HepG2 (cell line): ENCODE data around the gene THSD8. TPM values are rescaled to one million over a fixed set of nuclear protein-coding genes. Genes with fewer than 3 reads are reported as not detected.

Experiments
- ARNTL ChIP-seq: sonication (generic); formaldehyde crosslinking; IDR thresholded peaks from 2 replicates; pipeline ENCODE4 v1.4.0; 2020; ENCODE audit warnings: mild to moderate bottlenecking, missing genetic modification reagents
- CHD2 ChIP-seq: IDR thresholded peaks from 2 replicates; pipeline ENCODE4 v1.6.1; 2011; ENCODE audit warnings: low read depth, low read length, improper control_type of control experiment
- HMG20B ChIP-seq: conservative IDR thresholded peaks from 2 replicates; pipeline ENCODE4 v1.6.1; 2016; ENCODE audit warnings: missing genetic modification reagents, missing compliant biosample characterization
- NR2C2 ChIP-seq: sonication (generic); formaldehyde crosslinking; IDR thresholded peaks from 2 replicates; pipeline ENCODE4 v1.4.0; 2020; ENCODE audit warnings: missing genetic modification reagents, mild to moderate bottlenecking, moderate library complexity, borderline replicate concordance
- RBFOX2 ChIP-seq: fragments of 200-400 bp; formaldehyde crosslinking; IDR thresholded peaks from 2 replicates; pipeline ENCODE4 v1.6.1; 2017; ENCODE audit warnings: low read depth, mild to moderate bottlenecking, low read length
- ZFAT ChIP-seq: sonication (generic); formaldehyde crosslinking; conservative IDR thresholded peaks from 2 replicates; pipeline ENCODE4 v1.8.1; 2023; ENCODE audit warnings: missing genetic modification reagents, inconsistent platforms
- ZNF12 ChIP-seq: sonication (generic); formaldehyde crosslinking; IDR thresholded peaks from 2 replicates; pipeline ENCODE4 v1.5.0; 2020; ENCODE audit warnings: missing genetic modification reagents
- ZNF230 ChIP-seq: sonication (generic); formaldehyde crosslinking; IDR thresholded peaks from 2 replicates; pipeline ENCODE4 v1.4.0; 2020; ENCODE audit warnings: mild to moderate bottlenecking, missing genetic modification reagents
- ZNF235 ChIP-seq: sonication (generic); formaldehyde crosslinking; IDR thresholded peaks from 2 replicates; pipeline ENCODE4 v1.8.1; 2023; ENCODE audit warnings: mild to moderate bottlenecking, missing genetic modification reagents, borderline replicate concordance
- ZNF337 ChIP-seq: sonication (generic); formaldehyde crosslinking; IDR thresholded peaks from 2 replicates; pipeline ENCODE4 v1.5.1; 2020; ENCODE audit warnings: missing genetic modification reagents, low read depth, mild to moderate bottlenecking, borderline replicate concordance
- ZNF430 ChIP-seq: sonication (generic); formaldehyde crosslinking; IDR thresholded peaks from 2 replicates; pipeline ENCODE4 v1.9.0; 2021; ENCODE audit warnings: mild to moderate bottlenecking, missing genetic modification reagents
- ZNF598 ChIP-seq: sonication (generic); formaldehyde crosslinking; IDR thresholded peaks from 2 replicates; pipeline ENCODE4 v1.5.1; 2020; ENCODE audit warnings: mild to moderate bottlenecking, missing genetic modification reagents, borderline replicate concordance
- ZNF737 ChIP-seq: sonication (generic); formaldehyde crosslinking; IDR thresholded peaks from 2 replicates; pipeline ENCODE4 v1.5.0; 2020; ENCODE audit warnings: missing genetic modification reagents, mild to moderate bottlenecking, borderline replicate concordance
- ZNF879 ChIP-seq: sonication (generic); formaldehyde crosslinking; IDR thresholded peaks from 2 replicates; pipeline ENCODE4 v1.8.1; 2023; ENCODE audit warnings: missing genetic modification reagents
- polyA plus RNA-seq, 8 experiments: library from polyadenylated mRNA; depleted of rRNA in 3 of 8; stranded (reverse) in 7 of 8; unstranded in 1 of 8; fragments of >200 nt; fragmentation: Illumina TruSeq in 4 of 8; extraction: Trizol in 4 of 8; gene quantifications; 2 replicates each; pipeline versions ENCODE4 v1.2.1 to v1.2.3, GENCODE V29; 2011 to 2016; ENCODE audit warnings: low read depth in 4 of 8, missing spikeins in 1 of 8, mixed read lengths in 1 of 8; ENCODE audit not compliant: insufficient read depth in 1 of 8
- total RNA-seq, 5 experiments: library from RNA; depleted of rRNA; stranded (reverse); fragments of >200 nt; fragmentation: Illumina TruSeq; extraction: Trizol; gene quantifications; 2 replicates each; pipeline ENCODE4 v1.2.3, GENCODE V29; 2016; ENCODE audit warnings: low read depth in 1 of 5
- TF ChIP-seq, protein P1 (sequence below): sonication (generic); formaldehyde crosslinking; IDR thresholded peaks from 2 replicates; pipeline ENCODE4 v1.4.0; 2020; ENCODE audit warnings: mild to moderate bottlenecking, missing genetic modification reagents
- TF ChIP-seq, protein P2 (sequence below): sonication (generic); formaldehyde crosslinking; IDR thresholded peaks from 2 replicates; pipeline ENCODE4 v1.5.0; 2020; ENCODE audit warnings: mild to moderate bottlenecking, missing genetic modification reagents
- TF ChIP-seq, protein P3 (sequence below): IDR thresholded peaks from 2 replicates; pipeline ENCODE4 v1.6.1; 2012; ENCODE audit warnings: low read length, improper control_type of control experiment
- TF ChIP-seq, protein P4 (sequence below), 2 experiments: sonication (generic) in 1 of 2; formaldehyde crosslinking in 1 of 2; IDR thresholded peaks; 2 replicates each; pipeline versions ENCODE4 v1.4.0 to v1.6.1; 2018 to 2020; ENCODE audit warnings: missing genetic modification reagents in 2 of 2, borderline replicate concordance in 1 of 2, low read depth in 1 of 2, mild to moderate bottlenecking in 1 of 2, missing biosample characterization in 1 of 2

Gene THSD8
- total and polyA plus RNA-seq, 2 of the 13 experiments (the other 11 are each of a cell fraction or from before 2014, with no cell fraction given) = 4.8 to 14.9 TPM

DNA sequence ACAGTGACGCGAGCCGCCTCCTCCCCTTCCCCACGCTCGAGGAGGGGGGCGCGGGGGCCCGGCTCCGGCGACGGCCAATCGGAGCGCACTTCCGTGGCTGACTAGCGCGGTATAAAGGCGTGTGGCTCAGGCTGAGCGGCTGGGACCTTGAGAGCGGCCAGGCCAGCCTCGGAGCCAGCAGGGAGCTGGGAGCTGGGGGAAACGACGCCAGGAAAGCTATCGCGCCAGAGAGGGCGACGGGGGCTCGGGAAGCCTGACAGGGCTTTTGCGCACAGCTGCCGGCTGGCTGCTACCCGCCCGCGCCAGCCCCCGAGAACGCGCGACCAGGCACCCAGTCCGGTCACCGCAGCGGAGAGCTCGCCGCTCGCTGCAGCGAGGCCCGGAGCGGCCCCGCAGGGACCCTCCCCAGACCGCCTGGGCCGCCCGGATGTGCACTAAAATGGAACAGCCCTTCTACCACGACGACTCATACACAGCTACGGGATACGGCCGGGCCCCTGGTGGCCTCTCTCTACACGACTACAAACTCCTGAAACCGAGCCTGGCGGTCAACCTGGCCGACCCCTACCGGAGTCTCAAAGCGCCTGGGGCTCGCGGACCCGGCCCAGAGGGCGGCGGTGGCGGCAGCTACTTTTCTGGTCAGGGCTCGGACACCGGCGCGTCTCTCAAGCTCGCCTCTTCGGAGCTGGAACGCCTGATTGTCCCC lies 10.4 kb upstream of the THSD8 start, which contains the start of gene JUNB (continued):
- 0 out of 2 replicates have a peak, but pooled peaks have one; percentile 63 for TF ChIP-seq ZNF879 (CRISPR knock-in tag)
- peak; percentile 100 for TF ChIP-seq RBFOX2
- TF ChIP-seq ARNTL (CRISPR knock-in tag) = peak; percentile 98
- peak; percentile 61; the same call in 1 of the 2 replicates for TF ChIP-seq ZNF12 (CRISPR knock-in tag)
- peak; percentile 36; the same call in 1 of the 2 replicates for TF ChIP-seq NR2C2 (CRISPR knock-in tag)
- TF ChIP-seq ZNF430 = peak; percentile 65; the same call in 1 of the 2 replicates
- peak; percentile 44; the same call in 1 of the 2 replicates for TF ChIP-seq HMG20B (CRISPR knock-in tag)
- TF ChIP-seq, protein P1, sequence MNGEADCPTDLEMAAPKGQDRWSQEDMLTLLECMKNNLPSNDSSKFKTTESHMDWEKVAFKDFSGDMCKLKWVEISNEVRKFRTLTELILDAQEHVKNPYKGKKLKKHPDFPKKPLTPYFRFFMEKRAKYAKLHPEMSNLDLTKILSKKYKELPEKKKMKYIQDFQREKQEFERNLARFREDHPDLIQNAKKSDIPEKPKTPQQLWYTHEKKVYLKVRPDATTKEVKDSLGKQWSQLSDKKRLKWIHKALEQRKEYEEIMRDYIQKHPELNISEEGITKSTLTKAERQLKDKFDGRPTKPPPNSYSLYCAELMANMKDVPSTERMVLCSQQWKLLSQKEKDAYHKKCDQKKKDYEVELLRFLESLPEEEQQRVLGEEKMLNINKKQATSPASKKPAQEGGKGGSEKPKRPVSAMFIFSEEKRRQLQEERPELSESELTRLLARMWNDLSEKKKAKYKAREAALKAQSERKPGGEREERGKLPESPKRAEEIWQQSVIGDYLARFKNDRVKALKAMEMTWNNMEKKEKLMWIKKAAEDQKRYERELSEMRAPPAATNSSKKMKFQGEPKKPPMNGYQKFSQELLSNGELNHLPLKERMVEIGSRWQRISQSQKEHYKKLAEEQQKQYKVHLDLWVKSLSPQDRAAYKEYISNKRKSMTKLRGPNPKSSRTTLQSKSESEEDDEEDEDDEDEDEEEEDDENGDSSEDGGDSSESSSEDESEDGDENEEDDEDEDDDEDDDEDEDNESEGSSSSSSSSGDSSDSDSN (CRISPR knock-in tag) = peak; percentile 96
- TF ChIP-seq, protein P2, sequence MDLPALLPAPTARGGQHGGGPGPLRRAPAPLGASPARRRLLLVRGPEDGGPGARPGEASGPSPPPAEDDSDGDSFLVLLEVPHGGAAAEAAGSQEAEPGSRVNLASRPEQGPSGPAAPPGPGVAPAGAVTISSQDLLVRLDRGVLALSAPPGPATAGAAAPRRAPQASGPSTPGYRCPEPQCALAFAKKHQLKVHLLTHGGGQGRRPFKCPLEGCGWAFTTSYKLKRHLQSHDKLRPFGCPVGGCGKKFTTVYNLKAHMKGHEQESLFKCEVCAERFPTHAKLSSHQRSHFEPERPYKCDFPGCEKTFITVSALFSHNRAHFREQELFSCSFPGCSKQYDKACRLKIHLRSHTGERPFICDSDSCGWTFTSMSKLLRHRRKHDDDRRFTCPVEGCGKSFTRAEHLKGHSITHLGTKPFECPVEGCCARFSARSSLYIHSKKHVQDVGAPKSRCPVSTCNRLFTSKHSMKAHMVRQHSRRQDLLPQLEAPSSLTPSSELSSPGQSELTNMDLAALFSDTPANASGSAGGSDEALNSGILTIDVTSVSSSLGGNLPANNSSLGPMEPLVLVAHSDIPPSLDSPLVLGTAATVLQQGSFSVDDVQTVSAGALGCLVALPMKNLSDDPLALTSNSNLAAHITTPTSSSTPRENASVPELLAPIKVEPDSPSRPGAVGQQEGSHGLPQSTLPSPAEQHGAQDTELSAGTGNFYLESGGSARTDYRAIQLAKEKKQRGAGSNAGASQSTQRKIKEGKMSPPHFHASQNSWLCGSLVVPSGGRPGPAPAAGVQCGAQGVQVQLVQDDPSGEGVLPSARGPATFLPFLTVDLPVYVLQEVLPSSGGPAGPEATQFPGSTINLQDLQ = no peak
- TF ChIP-seq, protein P3, sequence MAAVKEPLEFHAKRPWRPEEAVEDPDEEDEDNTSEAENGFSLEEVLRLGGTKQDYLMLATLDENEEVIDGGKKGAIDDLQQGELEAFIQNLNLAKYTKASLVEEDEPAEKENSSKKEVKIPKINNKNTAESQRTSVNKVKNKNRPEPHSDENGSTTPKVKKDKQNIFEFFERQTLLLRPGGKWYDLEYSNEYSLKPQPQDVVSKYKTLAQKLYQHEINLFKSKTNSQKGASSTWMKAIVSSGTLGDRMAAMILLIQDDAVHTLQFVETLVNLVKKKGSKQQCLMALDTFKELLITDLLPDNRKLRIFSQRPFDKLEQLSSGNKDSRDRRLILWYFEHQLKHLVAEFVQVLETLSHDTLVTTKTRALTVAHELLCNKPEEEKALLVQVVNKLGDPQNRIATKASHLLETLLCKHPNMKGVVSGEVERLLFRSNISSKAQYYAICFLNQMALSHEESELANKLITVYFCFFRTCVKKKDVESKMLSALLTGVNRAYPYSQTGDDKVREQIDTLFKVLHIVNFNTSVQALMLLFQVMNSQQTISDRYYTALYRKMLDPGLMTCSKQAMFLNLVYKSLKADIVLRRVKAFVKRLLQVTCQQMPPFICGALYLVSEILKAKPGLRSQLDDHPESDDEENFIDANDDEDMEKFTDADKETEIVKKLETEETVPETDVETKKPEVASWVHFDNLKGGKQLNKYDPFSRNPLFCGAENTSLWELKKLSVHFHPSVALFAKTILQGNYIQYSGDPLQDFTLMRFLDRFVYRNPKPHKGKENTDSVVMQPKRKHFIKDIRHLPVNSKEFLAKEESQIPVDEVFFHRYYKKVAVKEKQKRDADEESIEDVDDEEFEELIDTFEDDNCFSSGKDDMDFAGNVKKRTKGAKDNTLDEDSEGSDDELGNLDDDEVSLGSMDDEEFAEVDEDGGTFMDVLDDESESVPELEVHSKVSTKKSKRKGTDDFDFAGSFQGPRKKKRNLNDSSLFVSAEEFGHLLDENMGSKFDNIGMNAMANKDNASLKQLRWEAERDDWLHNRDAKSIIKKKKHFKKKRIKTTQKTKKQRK = no peak
- TF ChIP-seq ZNF230 (CRISPR knock-in tag) = no peak
- TF ChIP-seq CHD2 = 0 out of 2 replicates have a peak, but pooled peaks have one; percentile 41
- no peak for TF ChIP-seq ZNF737
- 0 out of 2 replicates have a peak, but pooled peaks have one; percentile 11 for TF ChIP-seq ZFAT (CRISPR knock-in tag)
- TF ChIP-seq ZNF235 (CRISPR knock-in tag) = 0 out of 2 replicates have a peak, but pooled peaks have one; percentile 40
- TF ChIP-seq ZNF337 (CRISPR knock-in tag) = no peak
- TF ChIP-seq, protein P4, sequence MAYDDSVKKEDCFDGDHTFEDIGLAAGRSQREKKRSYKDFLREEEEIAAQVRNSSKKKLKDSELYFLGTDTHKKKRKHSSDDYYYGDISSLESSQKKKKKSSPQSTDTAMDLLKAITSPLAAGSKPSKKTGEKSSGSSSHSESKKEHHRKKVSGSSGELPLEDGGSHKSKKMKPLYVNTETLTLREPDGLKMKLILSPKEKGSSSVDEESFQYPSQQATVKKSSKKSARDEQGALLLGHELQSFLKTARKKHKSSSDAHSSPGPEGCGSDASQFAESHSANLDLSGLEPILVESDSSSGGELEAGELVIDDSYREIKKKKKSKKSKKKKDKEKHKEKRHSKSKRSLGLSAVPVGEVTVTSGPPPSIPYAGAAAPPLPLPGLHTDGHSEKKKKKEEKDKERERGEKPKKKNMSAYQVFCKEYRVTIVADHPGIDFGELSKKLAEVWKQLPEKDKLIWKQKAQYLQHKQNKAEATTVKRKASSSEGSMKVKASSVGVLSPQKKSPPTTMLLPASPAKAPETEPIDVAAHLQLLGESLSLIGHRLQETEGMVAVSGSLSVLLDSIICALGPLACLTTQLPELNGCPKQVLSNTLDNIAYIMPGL (CRISPR knock-in tag; IDR thresholded peaks at IDR 0.05; ENCODE audit: borderline replicate concordance in 1 of 2, low read depth in 1 of 2) = peak in 1 of 2 experiments; percentile 69; a peak in 1 of 4 replicates
- peak; percentile 47; the same call in 1 of the 2 replicates for TF ChIP-seq ZNF598 (CRISPR knock-in tag)
